ENCODE measurements around the gene STAT1.
A peak's percentile ranks its signal among the peaks of the same experiment; 100 is the strongest.

The STAT1 gene

GRCh38 chr2:191032588-191033429 lies 18.8 kb upstream of the STAT1 start:
- DNase-seq = no peak

GRCh38 chr2:191031256-191031655 lies 17.3 kb upstream of the STAT1 start:
- no peak for DNase-seq

GRCh38 chr2:191030521-191031154 lies 16.7 kb upstream of the STAT1 start:
- DNase-seq = no peak

- no peak for DNase-seq
These were observed 15.4 kb upstream of the STAT1 start for GRCh38 chr2:191029280-191029950.

GRCh38 chr2:191026377-191026776 lies 12.4 kb upstream of the STAT1 start:
- no peak for DNase-seq

- DNase-seq = no peak
These were observed 11.2 kb upstream of the STAT1 start for GRCh38 chr2:191025135-191025534.

- DNase-seq = no peak
These were observed 9.3 kb upstream of the STAT1 start for GRCh38 chr2:191023235-191023679.

GRCh38 chr2:191020742-191021381 lies 6.9 kb upstream of the STAT1 start:
- no peak for DNase-seq

GRCh38 chr2:191020221-191020741 lies 6.3 kb upstream of the STAT1 start:
- DNase-seq = peak; percentile 94

- DNase-seq = no peak
These were observed 5.4 kb upstream of the STAT1 start for GRCh38 chr2:191019376-191019775.

- no peak for DNase-seq
These were observed 4.7 kb upstream of the STAT1 start for GRCh38 chr2:191018643-191019119.

GRCh38 chr2:191018048-191018447 lies 4.1 kb upstream of the STAT1 start:
- DNase-seq = no peak

GRCh38 chr2:191015831-191016230 lies 1.9 kb upstream of the STAT1 start:
- DNase-seq = no peak

GRCh38 chr2:191015239-191015638 lies 1.3 kb upstream of the STAT1 start:
- DNase-seq = no peak

- DNase-seq = no peak
These were observed 666 bp upstream of the STAT1 start for GRCh38 chr2:191014653-191015020.

- DNase-seq = no peak
These were observed 364 bp downstream of the STAT1 start for GRCh38 chr2:191013682-191013931.

GRCh38 chr2:191012845-191013681 lies 908 bp downstream of the STAT1 start:
- DNase-seq = no peak

- no peak for DNase-seq
These were observed 1.6 kb downstream of the STAT1 start for GRCh38 chr2:191012346-191012745.

GRCh38 chr2:191010887-191011885 lies 2.8 kb downstream of the STAT1 start:
- no peak for DNase-seq
